Measurements from ENCODE around the gene SERPINB10.

SERPINB10 gene

GRCh38 chr18:63904694-63905093, 3.1 kb upstream of the SERPINB10 start:
- no peak for DNase-seq (ENCODE audit: low spot score)
- no peak for TF ChIP-seq CTCF (IDR thresholded peaks at IDR 0.05; ENCODE audit: extremely low read depth, missing control alignments)

DNA sequence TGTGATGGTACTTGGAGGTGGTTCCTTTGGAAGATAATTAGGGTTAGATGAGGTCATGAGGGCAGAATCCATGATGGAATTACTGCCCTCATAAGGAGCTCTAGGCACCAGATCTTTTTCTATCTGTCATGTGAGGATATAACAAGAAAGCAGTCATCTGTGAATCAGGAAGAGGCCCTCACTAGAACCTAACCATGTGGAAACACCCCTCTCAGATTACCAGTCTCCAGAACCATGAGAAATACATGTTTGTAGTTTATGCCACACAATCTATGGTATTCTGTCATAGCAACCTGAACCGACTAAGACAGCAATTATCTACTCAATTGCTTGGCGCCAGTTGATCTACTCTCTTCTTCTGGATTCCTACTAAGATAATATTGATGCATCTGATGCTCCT, 2.4 kb upstream of the SERPINB10 start:
- no peak for DNase-seq (ENCODE audit: low spot score)
- TF ChIP-seq CTCF (IDR thresholded peaks at IDR 0.05; ENCODE audit: extremely low read depth, missing control alignments): no peak

DNA sequence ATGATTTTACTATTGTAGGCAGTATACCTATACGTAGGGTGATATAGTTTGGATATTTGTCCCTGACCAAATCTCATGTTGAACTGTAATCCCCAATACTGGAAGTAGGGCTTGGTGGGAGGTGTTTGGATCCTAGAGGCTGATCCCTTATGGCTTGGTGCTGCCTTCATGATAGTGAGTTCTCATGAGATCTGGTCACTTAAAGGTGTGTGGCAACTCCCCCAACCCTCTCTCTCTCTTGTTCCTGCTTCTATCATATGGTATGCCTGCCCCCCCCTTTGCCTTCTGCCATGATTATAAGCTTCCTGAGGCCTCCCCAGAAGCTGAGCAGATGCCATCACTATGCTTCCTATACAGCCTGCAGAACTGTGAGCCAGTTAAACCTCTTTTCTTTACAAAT, 1.7 kb upstream of the SERPINB10 start:
- TF ChIP-seq CTCF (IDR thresholded peaks at IDR 0.05; ENCODE audit: extremely low read depth, missing control alignments): no peak
- no peak for DNase-seq (ENCODE audit: low spot score)

DNA sequence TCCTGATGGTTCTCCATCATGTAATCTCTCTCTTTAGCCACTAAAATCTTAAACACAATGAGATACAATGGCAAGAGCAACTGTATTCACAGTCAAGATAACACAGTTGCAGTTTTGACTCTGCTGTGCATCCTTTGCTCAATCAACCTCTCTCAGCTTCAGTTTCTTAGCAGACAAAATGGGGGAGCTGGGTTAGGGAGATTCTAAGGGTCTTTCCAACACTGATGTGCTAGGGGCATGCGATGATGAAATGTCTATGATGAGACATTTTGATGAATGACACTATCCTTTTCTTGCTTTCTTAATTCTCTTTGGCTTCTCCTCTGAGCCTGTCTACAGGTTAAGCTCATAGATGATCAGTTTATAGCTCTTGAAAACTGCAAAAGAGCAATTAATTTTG, 1.1 kb downstream of the SERPINB10 start:
- no peak for DNase-seq (ENCODE audit: low spot score)

GRCh38 chr18:63909870-63910269, 2.1 kb downstream of the SERPINB10 start:
- DNase-seq (ENCODE audit: low spot score): peak; percentile 12
- TF ChIP-seq CTCF (IDR thresholded peaks at IDR 0.05; ENCODE audit: extremely low read depth, missing control alignments): no peak

More for the DNA sequence above, 1.1 kb downstream of the SERPINB10 start:
- TF ChIP-seq CTCF (IDR thresholded peaks at IDR 0.05; ENCODE audit: extremely low read depth, missing control alignments): no peak

DNA sequence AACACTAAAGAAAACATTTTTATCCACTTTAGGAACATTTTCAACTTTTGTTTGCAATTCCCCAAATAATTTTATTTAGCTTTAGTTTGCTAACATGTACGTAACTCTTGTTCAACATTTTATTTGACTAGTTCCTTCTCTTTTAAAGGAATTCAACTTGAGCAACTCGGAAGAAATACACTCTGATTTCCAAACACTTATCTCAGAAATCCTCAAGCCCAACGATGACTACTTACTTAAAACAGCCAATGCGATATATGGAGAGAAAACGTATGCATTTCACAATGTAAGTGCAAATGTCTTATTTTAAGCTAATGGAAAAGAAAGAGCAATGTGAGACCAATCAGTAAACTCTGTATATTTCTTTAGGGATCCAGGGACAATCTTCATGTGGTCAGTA, 10.1 kb downstream of the SERPINB10 start:
- DNase-seq (ENCODE audit: low spot score): no peak
- no peak for TF ChIP-seq CTCF (IDR thresholded peaks at IDR 0.05; ENCODE audit: extremely low read depth, missing control alignments)

GRCh38 chr18:63922049-63922448, 14.3 kb downstream of the SERPINB10 start:
- TF ChIP-seq CTCF (IDR thresholded peaks at IDR 0.05; ENCODE audit: extremely low read depth, missing control alignments): no peak
- no peak for DNase-seq (ENCODE audit: low spot score)

Data from GM20000 (cell line).